Astrocyte of the spinal cord (primary cell): ENCODE data around the gene CXCL5.

ENCODE experiments used
- DNase-seq: peaks from one replicate; pipeline ENCODE4 v3.0.0; 2011; ENCODE audit warnings: low read depth, low spot score
- H3K4me3 ChIP-seq: 2 replicates; pipeline ENCODE4 v1.5.1; 2011; ENCODE audit warnings: low read depth, mild to moderate bottlenecking, low read length, moderate library complexity
- in situ Hi-C: cut with HindIII; loops from 2 replicates; pipeline ENCODE4 v1.10.0; 2017; ENCODE audit warnings: low sequenced_read_pairs
- TF ChIP-seq, protein P1 (sequence below): IDR thresholded peaks from 2 replicates; pipeline ENCODE4 v1.5.1; 2012; ENCODE audit warnings: low read depth, mild to moderate bottlenecking, low read length, inconsistent platforms

Gene CXCL5

DNA sequence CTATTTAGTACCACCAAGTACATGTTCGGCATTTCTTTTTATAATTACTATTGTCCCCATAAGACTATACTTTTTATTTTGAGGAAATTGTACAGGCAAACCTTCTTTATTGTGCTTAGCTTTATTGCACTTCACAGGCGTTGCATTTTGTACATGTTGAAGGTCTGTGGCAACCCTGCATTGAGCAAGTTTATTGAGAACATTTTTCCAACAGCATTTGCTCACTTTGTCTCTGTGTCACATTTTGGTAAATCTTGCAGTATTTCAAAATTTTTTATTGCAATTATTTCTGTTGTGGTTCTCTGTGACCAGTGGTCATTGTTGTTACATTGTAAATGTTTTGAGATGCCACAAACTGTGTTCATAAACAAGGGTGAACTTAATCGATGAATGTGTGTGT lies 10.8 kb upstream of the CXCL5 start:
- TF ChIP-seq, protein P1, sequence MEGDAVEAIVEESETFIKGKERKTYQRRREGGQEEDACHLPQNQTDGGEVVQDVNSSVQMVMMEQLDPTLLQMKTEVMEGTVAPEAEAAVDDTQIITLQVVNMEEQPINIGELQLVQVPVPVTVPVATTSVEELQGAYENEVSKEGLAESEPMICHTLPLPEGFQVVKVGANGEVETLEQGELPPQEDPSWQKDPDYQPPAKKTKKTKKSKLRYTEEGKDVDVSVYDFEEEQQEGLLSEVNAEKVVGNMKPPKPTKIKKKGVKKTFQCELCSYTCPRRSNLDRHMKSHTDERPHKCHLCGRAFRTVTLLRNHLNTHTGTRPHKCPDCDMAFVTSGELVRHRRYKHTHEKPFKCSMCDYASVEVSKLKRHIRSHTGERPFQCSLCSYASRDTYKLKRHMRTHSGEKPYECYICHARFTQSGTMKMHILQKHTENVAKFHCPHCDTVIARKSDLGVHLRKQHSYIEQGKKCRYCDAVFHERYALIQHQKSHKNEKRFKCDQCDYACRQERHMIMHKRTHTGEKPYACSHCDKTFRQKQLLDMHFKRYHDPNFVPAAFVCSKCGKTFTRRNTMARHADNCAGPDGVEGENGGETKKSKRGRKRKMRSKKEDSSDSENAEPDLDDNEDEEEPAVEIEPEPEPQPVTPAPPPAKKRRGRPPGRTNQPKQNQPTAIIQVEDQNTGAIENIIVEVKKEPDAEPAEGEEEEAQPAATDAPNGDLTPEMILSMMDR: no peak
- no peak overlapping the region for H3K4me3 ChIP-seq
- in situ Hi-C loops: no loop called here
- DNase-seq: no peak

GRCh38 chr4:74006009-74006476 lies 7.6 kb upstream of the CXCL5 start:
- TF ChIP-seq, protein P1: no peak
- H3K4me3 ChIP-seq: no peak overlapping the region
- peak; percentile 88 for DNase-seq
- in situ Hi-C loops: no loop called here

- DNase-seq: no peak
- TF ChIP-seq, protein P1: no peak
- H3K4me3 ChIP-seq: no peak overlapping the region
- in situ Hi-C loops: no loop called here
These were observed 7.1 kb upstream of the CXCL5 start for GRCh38 chr4:74005528-74005927.

DNA sequence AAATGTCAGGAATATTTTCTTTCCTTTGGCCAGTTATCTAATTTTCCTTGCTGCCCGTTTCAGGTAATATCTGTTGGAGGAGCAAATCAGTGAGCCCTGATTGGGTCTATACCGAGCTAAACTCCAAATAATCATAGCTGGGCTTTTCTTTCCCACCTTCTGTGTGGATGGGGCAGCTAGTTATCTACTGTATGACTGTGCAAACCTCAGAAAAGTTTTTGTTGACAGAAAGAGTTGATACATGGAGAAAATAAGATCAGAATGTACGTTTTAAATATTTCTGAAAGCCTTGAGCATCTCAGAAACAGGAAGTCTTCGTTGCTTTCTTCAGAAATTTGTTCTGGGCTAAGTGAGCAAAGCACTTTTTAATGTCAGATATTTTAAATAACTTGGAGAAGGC lies 6.2 kb upstream of the CXCL5 start:
- no peak for DNase-seq
- H3K4me3 ChIP-seq: no peak overlapping the region
- in situ Hi-C loops: no loop called here
- TF ChIP-seq, protein P1: no peak

DNA sequence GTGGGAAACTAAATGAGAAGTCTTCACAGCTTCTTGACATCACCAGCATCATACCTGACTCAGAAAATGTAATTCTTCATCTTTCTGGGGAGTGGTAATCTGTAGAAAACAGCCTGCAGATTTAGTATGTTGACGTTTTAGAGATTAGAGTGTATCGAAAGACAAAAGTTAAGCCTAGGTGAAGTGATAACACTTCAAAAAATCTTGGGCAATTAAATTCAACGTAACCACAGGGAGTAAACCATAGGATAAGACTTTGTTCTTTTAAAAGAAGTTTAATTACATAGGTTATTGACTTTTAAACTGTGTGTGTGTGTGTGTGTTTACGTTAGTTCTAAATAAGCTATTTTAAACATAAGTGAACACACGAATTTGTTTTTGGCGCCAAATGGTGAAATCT lies 1.8 kb upstream of the CXCL5 start:
- in situ Hi-C loops: no loop called here
- DNase-seq: no peak
- TF ChIP-seq, protein P1: no peak
- no peak overlapping the region for H3K4me3 ChIP-seq

- no peak for DNase-seq
- in situ Hi-C loops: no loop called here
- H3K4me3 ChIP-seq: no peak overlapping the region
- TF ChIP-seq, protein P1: no peak
These were observed 6.4 kb downstream of the CXCL5 start for GRCh38 chr4:73992050-73992449.

GRCh38 chr4:73991742-73992000 lies 6.8 kb downstream of the CXCL5 start:
- TF ChIP-seq, protein P1: no peak
- no peak for DNase-seq
- in situ Hi-C loops: no loop called here
- H3K4me3 ChIP-seq: no peak overlapping the region
